Mesenchymal stem cell (in vitro differentiated cells and primary cell): Measurements from ENCODE around the gene SYCP1.

Experiments used
- DNase-seq: peaks from one replicate; pipeline ENCODE4 v3.0.0-alpha.2; 2013
- H2AFZ ChIP-seq: one replicate; pipeline ENCODE4 v1.6.1; 2013; ENCODE audit warnings: low read depth, mild to moderate bottlenecking, control low read depth, inconsistent platforms, low read length, moderate library complexity
- H2AK5ac ChIP-seq: 2 replicates; pipeline ENCODE4 v1.6.1; 2013; ENCODE audit warnings: low read length, moderate library complexity, mild to moderate bottlenecking, inconsistent platforms; ENCODE audit not compliant: severe bottlenecking
- H2BK120ac ChIP-seq: one replicate; pipeline ENCODE4 v1.6.1; 2013; ENCODE audit warnings: low read depth, mild to moderate bottlenecking, inconsistent platforms, low read length, moderate library complexity
- H2BK12ac ChIP-seq, 2 experiments: one replicate each; pipeline ENCODE4 v1.6.1; 2013; ENCODE audit warnings: inconsistent platforms in 2 of 2, low read length in 2 of 2, mild to moderate bottlenecking in 2 of 2, moderate library complexity in 2 of 2, control low read depth in 1 of 2
- H2BK15ac ChIP-seq: one replicate; pipeline ENCODE4 v1.6.1; 2013; ENCODE audit warnings: mild to moderate bottlenecking, low read depth, inconsistent platforms; ENCODE audit not compliant: poor library complexity, severe bottlenecking
- H2BK5ac ChIP-seq: 2 replicates; pipeline ENCODE4 v1.6.1; 2013; ENCODE audit warnings: low read depth, mild to moderate bottlenecking, low read length, control low read depth, inconsistent platforms; ENCODE audit not compliant: poor library complexity, severe bottlenecking
- H3K14ac ChIP-seq, 2 experiments: one replicate each; pipeline ENCODE4 v1.6.1; 2013; ENCODE audit warnings: inconsistent platforms in 2 of 2, low read length in 2 of 2, control low read depth in 1 of 2, mild to moderate bottlenecking in 1 of 2, moderate library complexity in 1 of 2
- H3K18ac ChIP-seq, 2 experiments: one replicate each; pipeline ENCODE4 v1.6.1; 2013; ENCODE audit warnings: inconsistent platforms in 2 of 2, low read length in 2 of 2, control low read depth in 1 of 2, low read depth in 1 of 2, mild to moderate bottlenecking in 1 of 2
- H3K23ac ChIP-seq, 2 experiments: one replicate each; pipeline ENCODE4 v1.6.1; 2013; ENCODE audit warnings: inconsistent platforms in 2 of 2, low read length in 2 of 2, mild to moderate bottlenecking in 2 of 2, moderate library complexity in 2 of 2, control low read depth in 1 of 2
- H3K27ac ChIP-seq: 2 replicates; pipeline ENCODE4 v1.5.1; 2013; ENCODE audit warnings: mild to moderate bottlenecking, moderate library complexity, low read length, control low read depth, inconsistent platforms; ENCODE audit not compliant: poor library complexity, severe bottlenecking
- H3K27me3 ChIP-seq, 2 experiments: 2 replicates each; pipeline versions ENCODE4 v1.6.1 to v1.7.0; 2013; ENCODE audit warnings: low read length in 2 of 2, mild to moderate bottlenecking in 2 of 2, moderate library complexity in 2 of 2, control low read depth in 1 of 2, inconsistent platforms in 1 of 2; ENCODE audit not compliant: control insufficient read depth in 1 of 2, insufficient read depth in 1 of 2
- H3K36me3 ChIP-seq, 2 experiments: 2 replicates each; pipeline versions ENCODE4 v1.6.1 to v1.7.0; 2013; ENCODE audit warnings: low read length in 2 of 2, control low read depth in 1 of 2, inconsistent platforms in 1 of 2, low read depth in 1 of 2, mild to moderate bottlenecking in 1 of 2; ENCODE audit not compliant: insufficient read depth in 2 of 2, control insufficient read depth in 1 of 2
- H3K4ac ChIP-seq, 2 experiments: one replicate each; pipeline ENCODE4 v1.6.1; 2013; ENCODE audit warnings: inconsistent platforms in 2 of 2, low read length in 2 of 2, mild to moderate bottlenecking in 2 of 2, moderate library complexity in 2 of 2, control low read depth in 1 of 2, low read depth in 1 of 2
- H3K4me1 ChIP-seq: 2 replicates; pipeline ENCODE4 v1.6.1; 2013; ENCODE audit warnings: low read depth, low read length, control low read depth; ENCODE audit not compliant: control insufficient read depth, insufficient read depth
- H3K4me2 ChIP-seq: 2 replicates; pipeline ENCODE4 v1.6.1; 2013; ENCODE audit warnings: low read length, mild to moderate bottlenecking, inconsistent platforms; ENCODE audit not compliant: poor library complexity, severe bottlenecking
- H3K4me3 ChIP-seq, 2 experiments: 2 replicates each; pipeline versions ENCODE4 v1.5.1 to v1.7.0; 2013; ENCODE audit warnings: low read length in 2 of 2, mild to moderate bottlenecking in 2 of 2, control low read depth in 1 of 2, low read depth in 1 of 2; ENCODE audit not compliant: insufficient read depth in 1 of 2
- H3K79me1 ChIP-seq: replicated peaks from 2 replicates; pipeline ENCODE4 v1.6.1; 2013; ENCODE audit warnings: mild to moderate bottlenecking, control low read depth, low read length, inconsistent platforms; ENCODE audit not compliant: poor library complexity, severe bottlenecking
- H3K9ac ChIP-seq: 2 replicates; pipeline ENCODE4 v1.7.0; 2013; ENCODE audit warnings: mild to moderate bottlenecking, low read length, moderate library complexity
- H3K9me3 ChIP-seq: 2 replicates; pipeline ENCODE4 v1.7.0; 2013; ENCODE audit warnings: mild to moderate bottlenecking, low read length; ENCODE audit not compliant: control insufficient read depth
- H4K8ac ChIP-seq: one replicate; pipeline ENCODE4 v1.6.1; 2013; ENCODE audit warnings: inconsistent platforms, mild to moderate bottlenecking, low read length, moderate library complexity
- H4K91ac ChIP-seq: one replicate; pipeline ENCODE4 v1.6.1; 2013; ENCODE audit warnings: mild to moderate bottlenecking, low read length, inconsistent platforms
- WGBS: methylation state at CpG from one replicate; pipeline ENCODE4 v1.1.7; 2013; ENCODE audit warnings: mixed read lengths; 5-methylcytosine and 5-hydroxymethylcytosine counted together

The SYCP1 gene

GRCh38 chr1:114832057-114832456 lies 22.6 kb upstream of the SYCP1 start:
- no peaks in the 10 kb centered on the region for H3K79me1 ChIP-seq
- H2BK12ac ChIP-seq, result no peak overlapping the region
- no peak overlapping the region for H3K4ac ChIP-seq
- H2BK15ac ChIP-seq, result no peak overlapping the region
- no peak overlapping the region for H2BK5ac ChIP-seq
- H3K27ac ChIP-seq, result no peak overlapping the region
- no peaks in the 10 kb centered on the region for H3K36me3 ChIP-seq
- H2AFZ ChIP-seq, result no peak overlapping the region
- no peak overlapping the region for H3K4me2 ChIP-seq
- H4K91ac ChIP-seq, result no peak overlapping the region
- H3K4me1 ChIP-seq, result no peaks in the 10 kb centered on the region
- 77% methylated on average over 4 of the region's 4 CpGs for WGBS
- no peaks in the 10 kb centered on the region for H3K9me3 ChIP-seq
- no peak for DNase-seq
- no peak overlapping the region for H3K9ac ChIP-seq
- H3K14ac ChIP-seq, result no peak overlapping the region
- no peaks in the 10 kb centered on the region for H3K27me3 ChIP-seq
- no peak overlapping the region for H2AK5ac ChIP-seq
- no peak overlapping the region for H3K4me3 ChIP-seq
- no peak overlapping the region for H3K18ac ChIP-seq
- H2BK120ac ChIP-seq, result no peak overlapping the region
- no peak overlapping the region for H4K8ac ChIP-seq
- no peak overlapping the region for H3K23ac ChIP-seq

GRCh38 chr1:114833421-114833820 lies 21.2 kb upstream of the SYCP1 start:
- Histone ChIP-seq H4K91ac (no peak overlapping the region), H2AK5ac (no peak overlapping the region), H2AFZ (no peak overlapping the region), H3K4me3 (no peak overlapping the region), H3K23ac (no peak overlapping the region), H3K27ac (no peak overlapping the region), H4K8ac (no peak overlapping the region), H2BK15ac (no peak overlapping the region), H2BK5ac (no peak overlapping the region), H3K4me2 (no peak overlapping the region), H3K27me3 (peaks cover 0 to 4% of the 10 kb centered on the region in 2 experiments), H2BK120ac (no peak overlapping the region), H3K4me1 (no peaks in the 10 kb centered on the region), H3K36me3 (no peaks in the 10 kb centered on the region), H3K14ac (no peak overlapping the region), H3K9me3 (no peaks in the 10 kb centered on the region), H2BK12ac (no peak overlapping the region), H3K9ac (no peak overlapping the region), H3K18ac (no peak overlapping the region), H3K4ac (peak overlapping the region in 1 of 2 experiments; percentile 39), H3K79me1 (no peaks in the 10 kb centered on the region)
- whole genome bisulfite sequencing, result 83% methylated on average over 4 of the region's 4 CpGs
- no peak for DNase-seq

DNA sequence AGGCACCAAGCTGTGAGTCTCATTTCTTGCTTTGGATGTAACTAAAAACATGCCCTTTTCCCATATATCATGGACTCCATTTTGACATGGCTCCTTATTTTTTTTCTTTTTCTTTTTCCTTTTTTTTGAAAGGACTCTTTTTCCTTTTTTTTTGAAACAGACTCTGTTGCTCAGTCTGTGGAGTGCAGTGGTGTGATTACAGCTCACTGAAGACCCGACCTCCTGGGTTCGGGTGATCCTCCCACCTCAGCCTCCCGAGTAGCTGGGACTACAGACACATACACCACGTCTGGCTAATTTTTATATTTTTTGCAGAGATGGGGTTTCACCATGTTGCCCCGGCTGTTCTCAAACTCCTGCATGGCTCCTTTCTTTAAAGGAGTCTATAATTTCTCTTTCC lies 10.4 kb upstream of the SYCP1 start:
- Histone ChIP-seq H3K4ac (no peak overlapping the region), H3K9me3 (no peaks in the 10 kb centered on the region), H3K4me1 (no peaks in the 10 kb centered on the region), H4K8ac (no peak overlapping the region), H2BK15ac (no peak overlapping the region), H3K36me3 (no peaks in the 10 kb centered on the region), H3K4me2 (no peak overlapping the region), H2BK120ac (no peak overlapping the region), H3K9ac (no peak overlapping the region), H3K14ac (no peak overlapping the region), H3K79me1 (no peaks in the 10 kb centered on the region), H3K18ac (no peak overlapping the region), H4K91ac (no peak overlapping the region), H2AFZ (no peak overlapping the region), H2AK5ac (no peak overlapping the region), H3K27ac (no peak overlapping the region), H3K23ac (no peak overlapping the region), H3K27me3 (peaks cover 0 to 3% of the 10 kb centered on the region in 2 experiments), H3K4me3 (no peak overlapping the region), H2BK5ac (no peak overlapping the region), H2BK12ac (no peak overlapping the region)
- DNase-seq, result no peak
- WGBS, result 82% methylated on average over 5 of the region's 5 CpGs

- Histone ChIP-seq H4K91ac (no peak overlapping the region), H3K4ac (no peak overlapping the region), H2BK12ac (no peak overlapping the region), H3K9ac (no peak overlapping the region), H3K4me2 (no peak overlapping the region), H3K14ac (no peak overlapping the region), H3K27ac (no peak overlapping the region), H4K8ac (no peak overlapping the region), H3K4me3 (no peak overlapping the region), H2BK5ac (no peak overlapping the region), H3K18ac (no peak overlapping the region), H2BK120ac (no peak overlapping the region), H3K36me3 (no peaks in the 10 kb centered on the region), H3K9me3 (no peaks in the 10 kb centered on the region), H3K27me3 (peaks cover 0 to 29% of the 10 kb centered on the region in 2 experiments), H2AK5ac (no peak overlapping the region), H3K79me1 (no peaks in the 10 kb centered on the region), H2AFZ (no peak overlapping the region), H3K4me1 (no peaks in the 10 kb centered on the region), H2BK15ac (no peak overlapping the region), H3K23ac (no peak overlapping the region)
- 86% methylated on average over 15 of the region's 15 CpGs for WGBS
- DNase-seq, result no peak
These were observed 1.1 kb upstream of the SYCP1 start for GRCh38 chr1:114853584-114853983.
